BE2C (cell line): ENCODE data around the gene ATPAF2.
A peak's percentile ranks its signal among the peaks of the same experiment; 100 is the strongest.
"Not testable (repeated sequence)": the region's sequence is repeated elsewhere in the genome, so short reads cannot be mapped to it uniquely, and the experiment has no call there.

Experiments used
- DNase-seq: peaks from one replicate; pipeline ENCODE4 v3.0.0-alpha.2; 2020
- H3K27me3 ChIP-seq: fragments of 250-450 bp; sonication (Bioruptor Pico); 2 replicates; pipeline ENCODE4 v1.5.1; 2020; ENCODE audit warnings: mild to moderate bottlenecking
- H3K36me3 ChIP-seq: fragments of 250-450 bp; sonication (Bioruptor Pico); 2 replicates; pipeline ENCODE4 v1.5.1; 2020; ENCODE audit warnings: mild to moderate bottlenecking
- H3K4me1 ChIP-seq: fragments of 250-450 bp; sonication (Bioruptor Pico); 2 replicates; pipeline ENCODE4 v1.5.1; 2020
- H3K4me3 ChIP-seq: 2 replicates; pipeline ENCODE4 v1.5.1; 2011; ENCODE audit warnings: low read depth, low read length
- H3K9me3 ChIP-seq: fragments of 250-450 bp; sonication (Bioruptor Pico); 2 replicates; pipeline ENCODE4 v1.5.1; 2020
- CTCF ChIP-seq: IDR thresholded peaks from 2 replicates; pipeline ENCODE4 v1.5.1; 2012; ENCODE audit warnings: mild to moderate bottlenecking, low read depth, low read length

The ATPAF2 gene

GRCh38 chr17:17998934-17999333 lies 40.0 kb downstream of the ATPAF2 start:
- Histone ChIP-seq H3K27me3 (no peaks in the 10 kb centered on the region), H3K36me3 (no peaks in the 10 kb centered on the region), H3K4me3 (no peak overlapping the region), H3K4me1 (peaks cover 4% of the 10 kb centered on the region; the same call in 1 of the 2 replicates), H3K9me3 (no peaks in the 10 kb centered on the region)
- no peak for DNase-seq
- no peak for TF ChIP-seq CTCF

- H3K9me3 ChIP-seq, H3K4me3 ChIP-seq: not testable (repeated sequence)
Measured at GRCh38 chr17:17995887-17996286, 43.1 kb downstream of the ATPAF2 start.

GRCh38 chr17:17994271-17995069 lies 44.5 kb downstream of the ATPAF2 start:
- Histone ChIP-seq H3K4me3 (no peak overlapping the region), H3K4me1 (peaks cover 4% of the 10 kb centered on the region; the same call in 1 of the 2 replicates), H3K9me3 (no peaks in the 10 kb centered on the region), H3K36me3 (no peaks in the 10 kb centered on the region), H3K27me3 (no peaks in the 10 kb centered on the region)
- TF ChIP-seq CTCF: peak; percentile 49
- peak; percentile 64 for DNase-seq

More at GRCh38 chr17:17995887-17996286, 43.1 kb downstream of the ATPAF2 start:
- DNase-seq, H3K36me3 ChIP-seq, H3K4me1 ChIP-seq, H3K27me3 ChIP-seq: not testable (repeated sequence)

GRCh38 chr17:17993852-17994251 lies 45.1 kb downstream of the ATPAF2 start:
- peaks cover 4% of the 10 kb centered on the region; the same call in 1 of the 2 replicates for H3K4me1 ChIP-seq
- no peak overlapping the region for H3K4me3 ChIP-seq
- no peak for TF ChIP-seq CTCF

GRCh38 chr17:17993366-17993765 lies 45.6 kb downstream of the ATPAF2 start:
- H3K9me3 ChIP-seq: no peaks in the 10 kb centered on the region
- no peak for TF ChIP-seq CTCF
- H3K4me3 ChIP-seq: no peak overlapping the region
- H3K27me3 ChIP-seq: no peaks in the 10 kb centered on the region
- H3K4me1 ChIP-seq: peaks cover 4% of the 10 kb centered on the region; the same call in 1 of the 2 replicates
- no peak for DNase-seq
- H3K36me3 ChIP-seq: no peaks in the 10 kb centered on the region

More at GRCh38 chr17:17993852-17994251, 45.1 kb downstream of the ATPAF2 start:
- DNase-seq: no peak
- H3K9me3 ChIP-seq: no peaks in the 10 kb centered on the region
- no peaks in the 10 kb centered on the region for H3K36me3 ChIP-seq
- no peaks in the 10 kb centered on the region for H3K27me3 ChIP-seq

- TF ChIP-seq CTCF: no peak
- Histone ChIP-seq H3K9me3 (no peaks in the 10 kb centered on the region), H3K4me3 (no peak overlapping the region), H3K4me1 (peaks cover 4% of the 10 kb centered on the region; the same call in 1 of the 2 replicates), H3K36me3 (no peaks in the 10 kb centered on the region), H3K27me3 (no peaks in the 10 kb centered on the region)
- DNase-seq: no peak
Measured at GRCh38 chr17:17990282-17990681, 48.7 kb downstream of the ATPAF2 start.
